C1 segment of cervical spinal cord (tissue), 14 donors: ENCODE measurements around the gene SPATA22.
"Not testable (repeated sequence)": the region's sequence is repeated elsewhere in the genome, so short reads cannot be mapped to it uniquely, and the experiment has no call there.

Source experiments
- DNase-seq, 14 donors: peaks; one replicate each; lab custom pipeline; 2025; lab: John Stamatoyannopoulos, UW

The SPATA22 gene, protein sequence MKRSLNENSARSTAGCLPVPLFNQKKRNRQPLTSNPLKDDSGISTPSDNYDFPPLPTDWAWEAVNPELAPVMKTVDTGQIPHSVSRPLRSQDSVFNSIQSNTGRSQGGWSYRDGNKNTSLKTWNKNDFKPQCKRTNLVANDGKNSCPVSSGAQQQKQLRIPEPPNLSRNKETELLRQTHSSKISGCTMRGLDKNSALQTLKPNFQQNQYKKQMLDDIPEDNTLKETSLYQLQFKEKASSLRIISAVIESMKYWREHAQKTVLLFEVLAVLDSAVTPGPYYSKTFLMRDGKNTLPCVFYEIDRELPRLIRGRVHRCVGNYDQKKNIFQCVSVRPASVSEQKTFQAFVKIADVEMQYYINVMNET

GRCh38 chr17:3471599-3471998 lies at the start of gene SPATA22:
Gene SPATA22, minus strand, starts transcription at chr17:3471819. Its CDS starts 2,494 bp downstream, at chr17:3469325.
- no peak for DNase-seq

GRCh38 chr17:3519472-3519871 lies 47.9 kb upstream of the SPATA22 start:
- DNase-seq: not testable (repeated sequence)

- no peak for DNase-seq
These were observed 43.3 kb upstream of the SPATA22 start for GRCh38 chr17:3514873-3515272.

DNA sequence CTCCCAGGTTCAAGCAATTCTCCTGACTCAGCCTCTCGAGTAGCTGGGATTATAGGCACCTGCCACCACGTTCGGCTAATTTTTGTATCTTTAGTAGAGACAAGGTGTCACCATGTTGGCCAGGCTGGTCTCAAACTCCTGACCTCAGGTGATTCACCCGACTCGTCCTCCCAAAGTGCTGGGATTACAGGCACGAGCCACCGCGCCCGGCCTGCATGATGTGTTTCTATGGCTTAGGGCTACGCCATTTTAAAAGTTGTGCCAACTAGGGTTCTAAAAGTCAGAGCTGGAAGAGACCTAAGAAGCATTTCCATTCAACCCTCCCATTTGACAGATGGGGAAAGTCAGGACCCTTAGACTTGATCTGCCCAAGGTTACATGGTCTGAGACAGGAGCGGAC lies 42.5 kb upstream of the SPATA22 start:
- not testable (repeated sequence) for DNase-seq

DNA sequence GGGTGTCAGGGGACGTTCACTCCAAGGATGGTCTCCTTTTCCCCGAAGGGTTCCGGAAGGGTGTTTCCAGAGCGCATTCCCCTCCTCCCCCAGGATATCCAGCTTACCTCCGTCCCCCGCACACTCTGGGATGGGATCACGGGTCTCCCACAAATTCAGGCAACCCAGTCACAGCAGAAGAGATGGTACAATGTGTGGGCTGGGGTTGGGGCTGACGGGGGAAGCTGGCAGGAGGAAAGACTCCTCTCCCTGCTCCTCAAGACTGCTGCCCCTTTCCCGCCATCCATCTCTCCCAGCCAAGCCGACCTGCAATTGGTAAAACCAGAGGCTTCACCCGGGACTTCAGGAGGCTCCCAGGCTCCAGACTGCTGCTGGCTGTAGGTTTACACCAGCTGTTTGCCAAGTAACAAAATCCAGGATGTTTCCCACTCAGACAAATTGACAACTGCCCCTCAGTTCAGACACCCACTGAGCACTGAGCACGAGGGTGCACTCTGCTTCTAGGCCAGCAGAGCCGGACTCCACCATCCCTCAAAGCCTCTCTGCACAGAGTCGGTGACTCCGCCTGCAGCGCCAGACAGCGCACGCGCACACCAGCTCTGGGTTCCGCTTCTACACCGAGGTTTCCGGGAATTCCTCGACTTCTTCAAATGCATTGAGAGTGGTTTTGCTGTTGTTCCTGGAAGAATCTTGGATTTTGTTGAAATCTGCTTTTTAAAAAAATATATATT lies 41.9 kb upstream of the SPATA22 start:
- DNase-seq: peak in 5 of 14 donors; percentile 13 to 67 (median 34)

DNA sequence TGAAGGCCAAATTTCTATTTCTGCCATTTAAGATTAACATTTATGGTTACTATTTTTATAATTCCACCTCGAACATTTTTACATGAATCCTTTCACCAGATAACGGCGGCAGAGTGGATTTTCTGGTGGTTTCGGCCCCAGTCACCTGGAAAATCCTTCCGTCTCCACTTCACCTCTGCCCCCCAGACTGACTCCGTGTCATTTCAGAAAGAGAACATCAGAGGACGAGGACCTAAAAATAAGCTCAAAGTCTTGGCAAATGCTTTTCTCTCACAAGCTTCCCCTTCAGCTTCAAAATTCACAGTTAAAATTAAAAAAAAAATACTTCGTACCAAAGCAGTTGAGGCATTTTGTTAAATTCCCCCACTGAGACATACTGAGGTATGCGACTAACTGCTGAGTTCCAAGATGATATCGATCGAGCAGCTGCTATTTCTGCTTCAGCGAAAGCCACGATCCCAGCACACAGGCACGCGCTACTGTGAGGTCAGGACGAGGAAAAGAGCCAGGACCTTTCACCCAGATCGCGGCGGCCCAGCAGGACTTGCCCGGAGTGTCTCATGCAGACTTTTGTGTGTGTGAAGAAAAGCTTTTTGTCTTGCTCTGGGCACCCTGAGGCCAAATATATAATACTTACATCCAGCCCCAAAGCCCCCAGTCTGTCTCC lies 41.0 kb upstream of the SPATA22 start:
- DNase-seq: peak in 12 of 14 donors; percentile 28 to 85 (median 68)

DNA sequence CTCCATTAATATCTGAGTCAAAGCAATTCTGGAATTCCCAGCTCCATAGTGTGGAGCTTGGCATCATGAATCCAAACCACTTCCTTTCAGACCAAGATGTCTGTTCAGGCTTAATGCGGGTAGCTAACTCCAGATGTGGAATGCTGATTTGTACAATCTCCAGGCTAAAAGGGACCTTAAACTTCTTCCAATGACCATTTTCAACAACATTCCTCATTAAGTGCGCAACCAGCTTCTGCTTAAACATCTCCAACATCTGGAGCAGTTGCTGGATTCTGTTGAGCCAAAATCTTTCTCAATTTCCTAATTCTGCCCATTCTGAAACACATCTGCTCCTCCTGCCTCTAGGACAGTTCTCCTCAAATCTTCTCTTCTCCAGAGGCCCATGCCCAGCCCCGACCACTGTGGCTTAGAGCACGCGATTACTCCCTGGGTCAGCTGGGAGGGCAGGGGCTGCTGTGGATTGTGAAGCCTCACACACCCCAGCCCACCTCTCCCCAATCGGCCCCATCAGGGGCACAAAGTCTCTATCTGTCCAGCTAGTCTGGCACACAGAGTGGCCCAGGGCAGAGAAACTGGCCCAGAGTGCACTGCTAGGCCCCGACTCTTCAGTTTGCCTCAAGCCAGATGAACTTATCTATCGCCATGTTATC lies 40.4 kb upstream of the SPATA22 start:
- DNase-seq: no peak

- no peak for DNase-seq
These were observed 38.5 kb upstream of the SPATA22 start for GRCh38 chr17:3510090-3510489.

DNA sequence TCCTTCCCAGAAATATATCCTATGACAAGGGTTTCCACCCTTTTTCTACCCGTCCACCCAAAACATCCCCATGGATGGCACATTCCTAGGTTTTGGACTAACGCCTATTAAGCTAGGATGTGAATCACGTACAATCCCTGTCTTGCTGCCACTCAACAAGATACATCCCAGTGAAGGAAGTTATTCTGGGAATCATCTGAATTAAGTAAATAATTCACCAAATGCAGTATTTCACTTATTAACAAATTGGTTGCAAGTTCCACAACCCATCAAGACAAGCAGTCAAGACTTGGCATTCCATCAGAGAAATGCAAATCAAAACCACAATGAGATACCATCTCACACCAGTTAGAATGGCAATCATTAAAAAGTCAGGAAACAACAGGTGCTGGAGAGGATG lies 36.2 kb upstream of the SPATA22 start:
- DNase-seq: no peak

- no peak for DNase-seq
These were observed 35.5 kb upstream of the SPATA22 start for GRCh38 chr17:3507071-3507470.

DNA sequence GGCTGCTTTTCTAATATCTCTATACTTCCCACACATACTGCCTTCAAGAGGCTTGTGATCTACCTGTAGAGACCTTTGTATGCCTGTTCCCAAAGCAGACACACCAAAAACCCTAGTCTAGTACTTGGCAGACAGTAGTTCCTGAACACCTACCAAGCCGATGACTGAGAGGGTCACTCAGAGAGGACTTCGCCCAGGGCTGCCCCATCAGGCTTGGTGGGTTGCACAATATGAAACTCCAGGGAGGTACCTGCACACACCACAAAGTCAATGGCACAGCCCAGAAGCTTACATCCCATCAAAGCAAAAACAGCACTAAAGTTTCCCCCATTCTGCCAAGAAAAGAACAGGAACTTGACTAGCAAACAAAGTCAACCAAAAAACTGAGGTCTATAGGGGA lies 34.4 kb upstream of the SPATA22 start:
- no peak for DNase-seq

DNA sequence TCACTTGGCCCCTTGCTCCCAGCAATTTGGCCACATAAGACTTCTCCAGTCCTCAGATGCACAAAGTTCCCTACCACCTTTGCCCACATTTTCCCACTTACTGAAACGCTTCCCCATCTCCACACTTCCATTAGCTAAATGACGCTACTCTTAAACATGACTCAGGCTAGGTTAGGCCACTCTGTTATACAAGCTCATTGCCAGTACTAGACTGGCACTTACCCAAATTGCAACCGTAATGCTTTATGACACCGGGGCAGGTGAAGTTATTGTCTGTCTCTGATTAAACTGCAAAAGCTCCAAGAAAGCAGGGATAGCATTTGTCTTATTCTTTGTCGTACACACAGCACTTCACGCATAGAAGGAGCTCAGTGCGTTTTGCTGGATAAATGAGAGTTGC lies 33.4 kb upstream of the SPATA22 start:
- no peak for DNase-seq

GRCh38 chr17:3503285-3503684 lies 31.7 kb upstream of the SPATA22 start:
- peak in 1 of 14 donors; percentile 20 for DNase-seq

- DNase-seq: peak in 6 of 14 donors; percentile 14 to 81 (median 30)
These were observed 30.8 kb upstream of the SPATA22 start for GRCh38 chr17:3502466-3502865.

DNA sequence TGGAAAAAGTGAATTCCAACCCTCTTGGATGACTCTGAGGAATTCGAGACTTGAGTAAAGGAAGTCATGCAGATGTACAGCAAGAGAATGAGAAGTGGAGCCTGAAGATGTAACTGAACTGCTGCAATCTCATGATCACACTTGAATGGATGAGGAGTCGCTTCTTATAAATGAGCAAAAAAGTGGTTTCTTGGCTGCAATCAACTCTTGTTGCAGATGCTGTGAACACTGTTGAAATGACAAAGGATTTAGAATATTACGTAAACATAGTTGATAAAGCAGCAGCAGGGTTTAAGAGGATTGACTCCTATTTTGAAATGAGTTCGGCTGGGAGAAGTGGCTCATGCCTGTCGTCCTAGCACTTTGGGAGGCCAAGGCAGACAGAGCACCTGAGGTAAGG lies 29.7 kb upstream of the SPATA22 start:
- DNase-seq: no peak

GRCh38 chr17:3497101-3497500 lies 25.5 kb upstream of the SPATA22 start:
- no peak for DNase-seq

DNA sequence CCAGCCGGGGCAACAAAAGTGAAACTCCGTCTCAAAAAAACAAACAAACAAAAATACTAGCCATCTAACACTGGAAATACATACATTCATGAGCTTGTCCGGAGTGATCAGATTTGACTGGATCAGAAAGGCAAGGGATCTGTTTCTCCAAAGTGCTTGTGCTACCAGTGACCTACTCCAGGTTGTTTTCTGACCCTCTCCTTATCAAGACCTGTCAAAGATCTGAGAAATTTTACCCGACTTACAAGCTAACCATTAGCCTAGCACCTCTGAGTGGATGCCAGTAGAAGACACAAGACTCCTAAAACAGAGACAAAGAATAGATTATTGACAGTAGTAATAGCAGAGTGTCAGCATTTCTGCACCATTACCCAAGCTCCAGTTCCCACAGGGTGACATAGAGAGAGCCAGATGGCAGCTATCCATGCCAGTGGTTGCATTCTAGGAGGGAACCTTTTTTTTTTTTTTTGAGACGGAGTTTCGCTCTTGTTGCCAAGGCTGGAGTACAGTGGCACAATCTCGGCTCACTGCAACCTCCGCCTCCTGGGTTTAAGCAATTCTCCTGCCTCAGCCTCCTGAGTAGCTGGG lies 14.0 kb upstream of the SPATA22 start:
- DNase-seq: no peak

DNA sequence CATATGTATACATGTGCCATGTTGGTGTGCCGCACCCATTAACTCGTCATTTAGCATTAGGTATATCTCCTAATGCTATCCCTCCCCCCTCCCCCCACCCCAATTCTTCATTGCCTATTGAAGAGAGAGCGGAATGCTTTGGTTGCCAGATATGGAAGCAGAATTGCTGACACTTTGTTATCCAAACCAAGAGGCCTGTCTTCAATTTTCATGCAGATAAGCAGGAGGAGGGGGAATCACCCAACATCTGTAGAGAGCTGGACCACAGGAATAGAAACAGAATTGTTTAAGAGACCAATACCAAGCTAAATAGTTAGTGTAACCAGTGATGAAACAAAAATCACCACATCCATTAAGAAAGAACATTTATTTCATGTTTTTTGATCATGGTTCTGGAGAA lies 11.2 kb upstream of the SPATA22 start:
- DNase-seq: no peak

GRCh38 chr17:3479988-3480387 lies 8.4 kb upstream of the SPATA22 start:
- DNase-seq: no peak

DNA sequence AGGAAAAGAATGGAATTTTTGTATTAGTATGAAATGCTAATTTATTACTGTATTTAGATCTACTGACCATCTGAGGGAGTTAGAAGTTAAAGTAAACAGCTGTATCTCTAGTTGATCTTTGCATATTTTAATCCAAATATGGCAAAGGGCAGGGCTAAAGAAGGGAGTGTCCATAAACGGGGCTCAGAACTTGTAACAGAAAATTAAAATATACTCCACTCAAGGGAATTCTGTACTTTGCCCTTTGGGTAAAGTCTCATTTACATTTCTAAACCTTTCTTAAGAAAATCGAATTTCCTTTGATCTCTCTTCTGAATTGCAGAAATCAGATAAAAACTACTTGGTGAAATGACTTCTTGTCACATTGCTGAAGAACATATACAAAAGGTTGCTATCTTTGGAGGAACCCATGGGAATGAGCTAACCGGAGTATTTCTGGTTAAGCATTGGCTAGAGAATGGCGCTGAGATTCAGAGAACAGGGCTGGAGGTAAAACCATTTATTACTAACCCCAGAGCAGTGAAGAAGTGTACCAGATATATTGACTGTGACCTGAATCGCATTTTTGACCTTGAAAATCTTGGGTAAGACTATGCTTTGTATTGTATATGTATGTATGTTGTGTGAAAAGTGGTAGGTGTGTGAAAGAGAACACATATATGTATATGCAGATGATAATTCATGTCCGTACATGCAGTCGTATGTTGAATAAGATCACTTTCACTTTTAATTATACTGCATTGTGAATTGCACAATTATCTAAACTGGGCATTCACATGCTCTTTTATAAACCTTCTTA lies 4.4 kb upstream of the SPATA22 start, which contains the start of gene ASPA:
ASPA (plus strand) TSS at position 186 of the 799 bp plus-strand sequence; CDS start at position 349, 163 bp downstream.
- peak in 1 of 14 donors; percentile 27 for DNase-seq
